Effector CD8-positive, alpha-beta T cell (primary cell): ENCODE measurements around the gene UMODL1.

Source experiments
- DNase-seq: peaks from one replicate; lab custom pipeline; 2025; lab: John Stamatoyannopoulos, UW

The UMODL1 gene

GRCh38 chr21:42190486-42190863 is 119.4 kb downstream of the UMODL1 start:
- no peak for DNase-seq

- DNase-seq: no peak
These were observed 119.9 kb downstream of the UMODL1 start for GRCh38 chr21:42191064-42191463.

GRCh38 chr21:42191696-42192595 is 120.8 kb downstream of the UMODL1 start:
- no peak for DNase-seq
